Neural progenitor cell (in vitro differentiated cells): ENCODE measurements around the gene CERS2.

Experiments
- EZH2 ChIP-seq: fragments of 200-600 bp; sonication (generic); IDR thresholded peaks from 2 replicates; pipeline ENCODE4 v1.6.1; 2017; ENCODE audit warnings: antibody characterized with exemption, mild to moderate bottlenecking, moderate library complexity
- TF ChIP-seq, protein P1 (sequence below): fragments of 200-600 bp; sonication (generic); IDR thresholded peaks from 2 replicates; pipeline ENCODE4 v1.5.1; 2017; ENCODE audit warnings: antibody characterized with exemption, mild to moderate bottlenecking

DNA sequence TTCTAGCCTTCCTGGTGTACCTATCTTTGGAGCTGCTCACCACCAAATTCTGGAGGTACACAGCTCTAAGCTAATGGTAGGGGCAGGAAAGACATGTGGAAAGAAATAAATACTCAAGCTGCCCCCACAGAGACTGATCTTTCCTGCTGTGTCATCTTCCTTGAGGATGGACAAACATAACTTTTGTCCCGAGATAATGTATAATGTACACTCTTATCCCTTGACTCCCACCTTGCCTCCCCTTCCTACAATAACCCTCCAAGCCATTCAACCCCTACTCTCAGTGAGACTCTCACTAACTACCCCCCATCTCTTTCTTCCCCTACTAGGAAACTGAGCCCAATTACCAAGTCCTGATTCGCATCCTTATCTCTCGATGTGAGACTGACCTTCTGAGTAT lies 19.6 kb upstream of the CERS2 start:
- TF ChIP-seq, protein P1, sequence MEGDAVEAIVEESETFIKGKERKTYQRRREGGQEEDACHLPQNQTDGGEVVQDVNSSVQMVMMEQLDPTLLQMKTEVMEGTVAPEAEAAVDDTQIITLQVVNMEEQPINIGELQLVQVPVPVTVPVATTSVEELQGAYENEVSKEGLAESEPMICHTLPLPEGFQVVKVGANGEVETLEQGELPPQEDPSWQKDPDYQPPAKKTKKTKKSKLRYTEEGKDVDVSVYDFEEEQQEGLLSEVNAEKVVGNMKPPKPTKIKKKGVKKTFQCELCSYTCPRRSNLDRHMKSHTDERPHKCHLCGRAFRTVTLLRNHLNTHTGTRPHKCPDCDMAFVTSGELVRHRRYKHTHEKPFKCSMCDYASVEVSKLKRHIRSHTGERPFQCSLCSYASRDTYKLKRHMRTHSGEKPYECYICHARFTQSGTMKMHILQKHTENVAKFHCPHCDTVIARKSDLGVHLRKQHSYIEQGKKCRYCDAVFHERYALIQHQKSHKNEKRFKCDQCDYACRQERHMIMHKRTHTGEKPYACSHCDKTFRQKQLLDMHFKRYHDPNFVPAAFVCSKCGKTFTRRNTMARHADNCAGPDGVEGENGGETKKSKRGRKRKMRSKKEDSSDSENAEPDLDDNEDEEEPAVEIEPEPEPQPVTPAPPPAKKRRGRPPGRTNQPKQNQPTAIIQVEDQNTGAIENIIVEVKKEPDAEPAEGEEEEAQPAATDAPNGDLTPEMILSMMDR: no peak
- TF ChIP-seq EZH2: no peak
